Skin epidermis (tissue), 12 donors: ENCODE measurements around the gene VSIG2.

Experiments
- H3K27ac ChIP-seq, 21 experiments: fragments of 200-600 bp; sonication (generic) in 11 of 21; one replicate each; pipeline ENCODE4 v1.5.0; 2020; ENCODE audit warnings: mild to moderate bottlenecking in 3 of 21, inconsistent platforms in 2 of 21, moderate library complexity in 2 of 21
- H3K4me3 ChIP-seq, 7 experiments: fragments of 200-600 bp; sonication (generic) in 2 of 7; one replicate each; pipeline ENCODE4 v1.5.0; 2020; ENCODE audit warnings: inconsistent platforms in 2 of 7, mild to moderate bottlenecking in 2 of 7, moderate library complexity in 1 of 7

VSIG2 gene

DNA sequence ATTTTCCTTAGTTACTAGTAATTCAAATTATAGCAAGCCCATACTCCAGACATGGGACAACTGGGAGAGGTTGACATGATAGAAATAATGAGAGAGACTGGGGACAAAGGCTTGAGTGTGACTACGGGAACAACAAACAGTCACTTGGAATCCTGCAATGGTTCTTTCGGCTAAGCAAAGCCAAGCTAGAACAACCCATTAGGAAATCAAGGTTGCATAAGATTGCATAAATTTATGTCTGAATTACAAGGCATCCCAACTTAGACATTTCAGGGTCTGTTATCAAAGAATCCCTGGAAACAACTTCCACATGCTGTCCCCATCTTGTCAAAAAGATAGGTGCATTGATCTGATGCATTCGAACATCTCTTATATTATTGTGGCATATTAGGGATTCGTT is 22.5 kb downstream of the VSIG2 start:
- H3K4me3 ChIP-seq = no peak overlapping the region
- no peak overlapping the region for H3K27ac ChIP-seq

DNA sequence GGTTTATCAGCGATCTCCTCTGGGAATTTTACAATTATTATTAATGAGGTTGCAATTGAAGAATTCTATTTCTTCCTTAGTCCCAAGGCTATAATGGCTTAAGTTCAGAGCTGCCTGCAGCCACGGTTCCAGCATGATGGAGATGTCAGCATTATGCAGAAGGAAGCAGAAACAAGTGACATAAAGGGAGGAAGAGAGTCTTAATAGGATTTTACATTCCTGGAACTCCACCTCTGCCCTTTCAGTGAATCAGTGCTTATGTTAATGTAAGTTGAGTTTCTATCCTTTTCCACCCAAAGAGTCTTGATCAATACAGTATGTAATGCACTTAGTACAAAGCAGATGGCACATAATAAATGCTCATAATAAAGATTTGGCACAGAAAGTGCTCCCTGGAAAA is 23.9 kb downstream of the VSIG2 start:
- no peak overlapping the region for H3K4me3 ChIP-seq
- no peak overlapping the region for H3K27ac ChIP-seq

DNA sequence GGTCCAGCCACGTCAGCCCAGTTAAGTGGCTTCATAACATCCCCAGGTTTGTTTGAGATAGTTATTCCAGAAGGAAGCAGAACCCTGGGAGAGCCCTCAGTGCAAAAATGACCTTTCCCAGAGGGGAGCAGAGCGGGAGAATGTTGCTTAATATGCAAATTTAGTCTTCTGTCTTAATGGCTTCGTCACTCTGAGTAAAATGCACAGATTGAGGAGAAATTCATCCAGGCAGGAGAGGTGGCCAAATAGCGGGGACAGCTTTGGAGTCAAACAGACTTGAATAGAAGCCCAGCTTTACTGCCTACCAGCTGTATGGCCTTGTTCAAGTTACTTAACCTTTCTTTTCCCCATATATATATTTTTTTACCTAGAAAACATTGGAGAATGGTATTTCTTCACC is 24.6 kb downstream of the VSIG2 start:
- H3K27ac ChIP-seq = no peak overlapping the region

DNA sequence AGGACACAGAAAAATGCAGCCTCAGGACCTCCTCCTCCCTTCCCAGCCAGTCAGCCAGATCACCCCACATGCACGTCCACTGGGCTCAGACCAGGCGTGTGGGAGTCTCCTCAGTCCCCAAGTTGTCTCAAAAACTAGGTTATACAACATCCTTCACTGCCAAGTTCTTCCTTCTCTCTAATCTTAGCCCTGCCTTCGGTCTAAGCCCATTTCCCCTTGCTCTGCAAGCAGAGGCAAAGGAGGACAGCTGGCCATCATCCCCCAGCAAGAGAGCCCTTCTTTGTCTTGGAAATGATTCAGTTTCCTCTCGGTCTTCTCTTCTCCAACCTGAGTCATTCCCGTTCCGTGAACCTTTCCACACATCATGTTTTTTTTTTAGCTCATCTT is 26.3 kb downstream of the VSIG2 start:
- Histone ChIP-seq H3K4me3 (no peak overlapping the region), H3K27ac (no peak overlapping the region)

More for the DNA sequence above, 24.6 kb downstream of the VSIG2 start:
- no peak overlapping the region for H3K4me3 ChIP-seq

DNA sequence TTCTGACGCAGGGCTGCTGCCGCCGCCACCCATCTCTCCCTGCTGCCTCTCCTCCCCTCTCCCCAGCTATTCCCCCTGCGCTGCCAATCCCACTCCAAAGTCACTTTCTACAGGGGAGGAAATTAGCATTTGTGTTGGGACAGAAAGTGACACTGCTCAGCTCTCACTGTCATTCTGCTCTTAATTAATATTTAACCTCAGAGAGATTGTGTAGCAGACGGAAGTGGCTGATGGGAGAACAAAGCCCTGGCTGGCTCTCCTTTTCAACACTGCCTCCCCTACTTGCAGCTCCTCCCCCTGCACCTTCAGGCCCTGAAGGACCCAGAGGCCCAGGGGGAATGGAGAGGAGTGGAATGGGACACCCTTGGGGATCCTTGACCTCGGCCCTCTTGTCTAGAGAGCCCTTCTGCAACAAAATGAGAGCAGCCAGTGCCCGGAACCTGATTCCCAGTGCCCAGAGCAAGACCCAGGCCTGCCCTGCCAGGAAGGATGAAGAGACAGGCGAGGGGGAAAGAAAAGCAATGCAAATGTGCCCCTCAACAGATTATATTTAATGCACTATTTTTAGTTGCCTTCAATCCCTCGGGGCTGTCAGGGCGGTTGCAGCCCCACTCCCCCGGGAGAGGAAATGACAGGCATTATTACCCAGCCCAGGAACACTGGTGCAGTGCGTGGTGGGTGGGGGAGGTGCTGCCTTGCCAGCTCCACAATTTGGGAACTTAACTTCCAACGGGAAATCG is 26.9 kb downstream of the VSIG2 start:
- no peak overlapping the region for H3K4me3 ChIP-seq
- H3K27ac ChIP-seq = no peak overlapping the region

DNA sequence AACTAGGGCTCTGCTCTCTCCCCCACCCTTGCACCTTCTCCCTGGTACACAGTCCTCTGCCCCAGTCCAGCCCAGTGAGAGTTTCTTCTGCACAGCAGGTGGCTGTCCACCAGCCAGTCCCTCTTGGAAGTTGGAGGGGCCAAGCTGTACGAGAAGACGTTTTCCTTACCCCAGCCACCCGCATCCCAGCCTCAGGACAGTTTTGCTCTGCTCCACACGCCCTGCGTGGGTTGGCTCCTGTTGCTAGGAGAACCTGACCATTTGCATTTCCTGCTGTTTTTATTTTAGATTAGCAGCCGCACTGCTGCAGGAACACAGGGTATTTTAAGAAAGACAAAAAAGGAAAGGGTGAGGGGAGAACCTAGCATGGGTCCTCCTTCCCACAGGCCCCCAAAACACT is 29.9 kb downstream of the VSIG2 start:
- H3K4me3 ChIP-seq = no peak overlapping the region

DNA sequence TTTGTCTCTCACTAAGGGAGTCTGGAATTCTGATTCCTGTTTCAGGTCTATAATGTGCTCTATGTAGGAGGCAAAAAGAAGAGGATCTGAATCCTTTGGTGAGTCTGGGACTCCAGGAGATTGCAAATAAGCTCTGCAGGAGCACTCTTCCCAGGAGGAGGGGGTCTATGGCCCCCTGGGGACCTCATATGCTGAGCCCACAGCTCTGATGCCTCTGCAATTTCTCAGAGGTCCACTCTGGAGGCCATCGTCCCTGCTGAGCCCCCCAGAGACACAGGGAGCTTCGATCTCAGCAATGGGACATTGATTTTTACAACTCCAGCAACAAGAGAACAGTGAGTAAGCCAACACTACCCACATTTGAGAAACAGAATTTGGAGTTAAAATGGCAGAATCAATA is 32.5 kb downstream of the VSIG2 start:
- Histone ChIP-seq H3K4me3 (no peak overlapping the region), H3K27ac (no peak overlapping the region)

More for the DNA sequence above, 29.9 kb downstream of the VSIG2 start:
- no peak overlapping the region for H3K27ac ChIP-seq

DNA sequence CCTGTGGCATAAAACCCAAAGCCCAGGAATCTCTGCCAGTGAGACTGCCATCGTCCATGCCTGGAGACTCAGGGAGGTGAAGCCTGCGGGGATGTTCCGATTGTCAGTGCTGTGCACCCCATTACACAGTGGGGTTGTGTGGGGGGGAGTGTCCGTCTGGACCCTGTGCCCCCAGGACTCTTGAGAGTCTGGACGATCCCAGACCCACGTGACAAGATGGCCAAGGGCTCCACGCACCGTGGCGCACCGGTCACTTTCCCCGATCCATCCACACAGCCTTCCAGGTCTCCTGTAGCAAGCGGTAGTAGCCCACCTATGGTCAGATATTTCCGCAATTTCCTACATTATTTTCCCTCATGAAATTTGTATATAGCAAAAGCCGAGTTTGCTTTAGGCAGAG is 33.3 kb downstream of the VSIG2 start:
- no peak overlapping the region for H3K4me3 ChIP-seq

DNA sequence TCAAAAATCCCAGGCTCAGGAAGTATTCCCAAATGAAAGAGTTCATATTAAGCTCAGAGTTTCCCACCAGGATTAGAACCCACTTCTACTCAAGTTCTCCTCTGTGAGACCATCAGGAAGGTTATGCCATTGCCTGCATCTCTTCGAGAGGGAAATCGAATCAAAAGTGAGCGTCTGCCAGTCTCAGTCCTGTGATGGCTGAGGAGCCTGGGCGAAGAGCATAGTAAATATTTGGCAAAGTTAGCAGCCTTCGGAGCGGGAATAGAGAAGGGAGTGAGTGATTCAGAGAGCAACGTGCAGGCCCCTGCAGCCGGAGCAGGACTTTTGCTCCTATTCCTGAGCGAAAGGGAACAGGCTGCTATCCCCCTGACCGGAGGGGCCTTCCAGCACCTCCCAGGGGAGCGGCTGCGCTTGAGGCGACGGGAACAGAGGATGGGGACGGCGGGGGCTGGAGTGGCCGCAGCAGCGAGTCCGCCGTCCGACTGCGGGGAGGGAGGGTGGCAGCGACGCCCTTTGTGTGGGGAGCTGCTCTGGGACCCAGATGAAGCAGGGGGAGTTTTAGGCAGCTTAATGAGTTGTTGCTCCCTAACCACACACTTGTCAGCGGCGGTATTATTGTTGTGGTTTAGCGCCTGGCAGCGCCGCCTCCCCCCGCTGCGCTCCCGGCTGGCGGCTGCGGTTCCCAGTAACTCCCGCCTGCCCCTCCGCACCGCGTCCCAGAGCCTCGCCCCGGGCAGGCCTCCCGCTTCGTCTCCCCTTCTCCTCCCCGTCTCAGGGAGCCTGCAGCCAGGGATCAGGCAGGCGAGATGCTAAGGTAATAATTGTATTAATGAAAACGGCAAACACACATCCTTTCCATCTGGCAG is 34.0 kb downstream of the VSIG2 start:
- H3K4me3 ChIP-seq = peak overlapping the region; percentile 1 to 25 (median 12)
- H3K27ac ChIP-seq = no peak overlapping the region

More for the DNA sequence above, 33.3 kb downstream of the VSIG2 start:
- H3K27ac ChIP-seq = no peak overlapping the region

DNA sequence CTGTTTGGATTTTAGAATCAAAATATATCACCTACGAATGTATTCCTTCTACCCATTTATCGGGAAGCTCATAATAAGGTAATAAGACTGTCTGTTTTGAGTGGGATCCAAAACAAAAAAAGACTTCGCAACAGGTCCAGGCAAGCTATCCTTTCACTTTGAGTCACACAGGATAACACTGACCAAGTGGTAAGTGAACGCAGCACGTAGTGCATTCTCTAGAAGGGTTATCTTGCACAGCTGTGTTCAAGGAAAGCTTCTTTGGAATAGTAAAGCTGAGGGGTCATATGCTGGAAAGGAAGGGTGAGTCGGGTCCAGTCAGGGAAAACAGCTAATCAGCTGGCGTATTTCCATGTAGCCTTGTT is 34.7 kb downstream of the VSIG2 start:
- no peak overlapping the region for H3K27ac ChIP-seq

DNA sequence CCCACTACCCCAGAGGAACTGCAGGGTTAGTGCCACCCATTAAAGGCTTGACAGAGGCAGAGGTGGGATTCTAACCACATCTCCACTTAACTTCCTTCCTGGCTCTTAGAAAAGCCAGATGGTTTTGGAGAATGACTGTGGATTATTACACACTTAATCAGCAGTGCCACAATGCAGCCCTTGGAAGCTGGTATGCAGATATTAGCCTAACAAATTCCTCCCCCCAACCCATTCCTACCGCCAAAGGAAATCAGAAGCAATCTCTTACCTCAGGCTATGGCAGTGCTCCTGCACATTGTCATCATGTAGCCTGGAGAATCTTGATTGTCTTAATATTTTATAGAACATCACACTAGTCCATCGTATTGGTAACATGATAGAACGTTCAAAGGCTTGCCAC is 35.5 kb downstream of the VSIG2 start:
- Histone ChIP-seq H3K4me3 (no peak overlapping the region), H3K27ac (no peak overlapping the region)

More for the DNA sequence above, 34.7 kb downstream of the VSIG2 start:
- peak overlapping the region in 3 of 7 experiments; percentile 1 to 12 (median 9) for H3K4me3 ChIP-seq

DNA sequence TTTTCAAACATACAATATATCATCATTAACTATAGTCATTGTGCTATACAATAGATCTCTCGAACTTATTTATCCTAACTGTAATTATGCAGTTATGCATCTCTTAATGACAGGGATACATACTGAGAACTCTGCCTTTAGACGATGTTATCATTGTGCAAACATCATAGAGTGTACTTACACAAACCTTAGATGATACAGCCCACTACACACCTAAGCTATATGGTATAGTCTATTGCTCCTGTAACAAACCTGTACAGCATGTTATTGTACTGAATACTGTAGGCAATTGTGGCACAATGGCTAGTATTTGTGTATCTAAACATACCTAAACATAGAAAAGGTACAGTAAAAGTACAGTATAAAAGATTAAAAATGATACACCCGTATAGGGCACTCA is 39.7 kb downstream of the VSIG2 start:
- Histone ChIP-seq H3K4me3 (no peak overlapping the region), H3K27ac (no peak overlapping the region)

DNA sequence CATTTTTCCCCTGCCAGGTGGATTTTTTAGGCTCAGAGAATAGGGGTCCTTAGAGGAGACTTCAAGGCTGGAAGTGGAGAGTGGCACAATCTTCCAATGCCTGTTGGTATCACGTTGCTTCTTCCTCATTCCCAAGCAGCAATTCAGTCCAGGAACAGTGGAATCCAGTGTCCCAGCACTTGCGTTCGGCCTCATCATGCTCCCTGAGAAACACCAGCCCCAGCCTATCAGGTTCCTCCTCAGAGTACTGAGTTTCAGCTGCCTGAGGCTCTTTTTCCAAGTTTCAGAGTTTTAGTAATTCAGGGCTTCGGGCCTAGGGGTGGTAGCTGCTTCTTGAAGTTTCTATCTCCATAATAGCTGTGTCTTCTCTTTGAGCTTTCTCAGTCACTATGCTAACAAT is 44.2 kb downstream of the VSIG2 start:
- Histone ChIP-seq H3K4me3 (no peak overlapping the region), H3K27ac (no peak overlapping the region)

DNA sequence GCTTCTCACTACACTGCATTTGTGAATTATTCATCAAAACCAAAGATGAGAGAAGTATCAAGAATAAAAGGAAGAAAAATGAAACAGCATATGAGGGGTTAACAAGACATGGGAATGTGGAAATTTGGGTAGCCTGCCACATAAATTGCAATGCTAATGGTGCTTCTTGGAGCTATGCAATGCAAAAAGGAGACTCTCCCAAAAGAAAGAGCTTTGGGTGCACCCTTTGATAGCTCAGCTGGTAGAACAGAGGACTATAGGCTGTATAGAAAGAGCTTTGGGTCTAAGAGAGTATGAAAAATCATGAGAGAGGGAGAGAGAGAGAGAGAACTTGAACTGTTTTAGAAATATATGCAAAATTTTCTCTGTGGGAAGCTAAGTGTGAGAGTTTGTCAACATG is 52.0 kb downstream of the VSIG2 start:
- no peak overlapping the region for H3K27ac ChIP-seq

DNA sequence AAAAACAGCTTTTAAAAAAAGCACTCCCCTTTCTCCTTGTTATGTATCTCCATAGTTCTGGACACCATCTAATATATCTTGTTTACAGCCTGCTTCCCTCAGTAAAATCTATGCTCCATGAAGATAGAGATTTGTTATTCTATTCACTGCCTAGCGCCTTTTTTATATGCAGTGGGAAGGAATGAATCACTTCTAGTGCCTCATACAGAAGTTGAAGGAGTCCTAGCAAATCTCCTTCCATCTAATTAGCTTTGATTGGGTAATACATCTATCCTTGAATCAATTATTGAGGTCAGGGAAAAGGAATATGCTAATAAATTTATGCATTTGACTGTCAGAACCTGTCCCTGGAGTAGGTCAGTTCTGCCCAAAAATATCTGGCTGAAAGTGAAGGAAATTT is 52.5 kb downstream of the VSIG2 start:
- H3K27ac ChIP-seq = no peak overlapping the region

More for the DNA sequence above, 52.0 kb downstream of the VSIG2 start:
- no peak overlapping the region for H3K4me3 ChIP-seq

More for the DNA sequence above, 52.5 kb downstream of the VSIG2 start:
- H3K4me3 ChIP-seq = no peak overlapping the region
